ENCODE results near the gene RASAL1.

The RASAL1 gene

DNA sequence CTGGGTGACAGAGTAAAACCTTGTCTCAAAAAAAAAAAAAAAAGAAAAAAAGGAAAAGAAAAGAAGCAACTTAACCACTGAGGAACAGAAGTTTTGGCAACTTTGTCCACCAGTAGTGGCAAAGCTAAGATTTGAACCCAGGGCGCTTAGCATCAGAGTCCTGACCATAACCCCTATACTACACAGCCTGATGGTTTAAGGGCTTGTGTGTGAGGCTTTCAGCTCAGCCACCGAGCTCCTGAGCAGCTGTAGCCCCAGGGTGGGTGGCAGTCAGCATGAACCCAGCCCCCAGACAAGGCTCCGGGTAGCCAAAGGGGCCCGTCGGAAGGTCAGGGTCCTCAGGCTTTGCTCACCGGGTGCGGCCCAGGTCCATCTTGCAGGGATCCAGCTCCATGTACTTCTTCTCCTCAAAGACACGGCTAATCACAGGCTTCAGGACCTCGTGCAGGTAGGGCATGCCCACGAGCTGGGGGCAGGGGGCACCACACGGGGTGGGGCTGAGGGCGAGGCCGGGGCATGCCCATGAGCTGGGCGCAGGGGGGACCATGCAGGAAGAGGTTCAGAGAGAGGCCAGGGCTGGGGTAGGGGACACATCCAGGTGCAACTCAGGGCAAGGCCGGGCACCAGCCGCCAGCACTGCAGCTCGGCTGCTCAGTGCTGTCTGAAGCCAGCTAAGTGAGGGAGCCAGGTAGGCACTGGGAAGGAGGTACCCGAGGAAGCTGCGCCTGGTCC lies 20.9 kb downstream of the RASAL1 start:
- DNase-seq: peak in 1 of 3 experiments; percentile 39

DNA sequence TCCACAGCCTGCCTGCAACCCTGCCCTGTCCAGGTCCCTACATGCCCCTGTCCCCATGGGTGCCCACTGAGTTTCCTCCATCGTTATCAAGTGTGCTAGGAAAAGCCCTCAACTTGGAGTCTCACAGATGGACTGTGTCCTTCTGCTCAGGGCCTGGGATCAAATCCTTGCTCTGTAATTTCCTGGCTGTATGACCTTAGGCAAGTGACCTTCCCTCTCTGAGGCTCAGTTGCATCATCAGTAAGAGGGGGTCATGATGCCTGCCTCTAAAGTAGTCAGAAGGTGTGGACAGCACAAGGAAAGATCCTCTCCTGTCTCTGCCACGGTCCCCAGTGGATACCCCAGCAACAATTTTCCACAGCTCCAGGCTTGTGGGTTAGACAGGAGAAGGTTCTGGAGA lies 22.2 kb downstream of the RASAL1 start:
- no peak for DNase-seq

DNA sequence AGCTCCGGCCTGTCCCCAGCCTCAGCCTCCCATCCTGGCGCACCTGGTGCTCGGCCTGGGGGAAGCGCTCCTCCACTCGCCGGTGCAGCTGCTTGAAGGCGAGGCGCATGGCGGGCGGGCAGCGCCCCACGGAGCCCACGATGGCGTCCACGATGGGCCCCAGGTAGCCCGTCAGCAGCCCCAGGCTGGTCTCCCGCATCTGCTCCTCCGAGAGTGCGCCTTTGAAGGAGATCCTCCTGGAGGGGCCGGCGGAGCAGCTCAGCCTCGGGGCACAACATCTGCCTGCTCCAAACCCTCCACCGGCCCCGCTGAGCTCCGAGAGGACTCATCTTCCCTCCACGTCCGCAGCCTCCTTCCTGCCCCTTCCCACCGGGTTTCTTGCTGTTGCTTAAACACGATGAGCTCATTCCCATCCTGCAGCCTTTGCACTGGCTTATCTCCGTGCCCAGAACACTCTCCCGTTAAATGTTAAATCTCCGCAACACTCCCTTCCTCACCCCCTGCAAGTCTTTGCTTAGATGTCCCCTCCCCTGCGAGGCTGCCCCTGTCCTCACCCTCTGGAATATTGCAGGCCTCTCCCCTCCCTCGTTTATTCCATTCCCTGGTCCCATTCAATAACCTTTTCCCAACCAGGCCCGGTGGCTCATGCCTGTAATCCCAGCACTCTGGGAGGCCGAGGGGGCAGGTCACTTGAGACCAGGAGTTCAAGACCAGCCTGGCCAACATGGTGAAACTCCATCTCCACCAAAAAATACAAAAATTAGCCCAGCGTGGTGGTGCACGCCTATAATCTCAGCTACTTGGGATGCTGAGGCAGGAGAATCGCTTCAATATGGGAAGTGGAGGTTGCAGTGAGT lies 23.3 kb downstream of the RASAL1 start:
- DNase-seq: no peak

DNA sequence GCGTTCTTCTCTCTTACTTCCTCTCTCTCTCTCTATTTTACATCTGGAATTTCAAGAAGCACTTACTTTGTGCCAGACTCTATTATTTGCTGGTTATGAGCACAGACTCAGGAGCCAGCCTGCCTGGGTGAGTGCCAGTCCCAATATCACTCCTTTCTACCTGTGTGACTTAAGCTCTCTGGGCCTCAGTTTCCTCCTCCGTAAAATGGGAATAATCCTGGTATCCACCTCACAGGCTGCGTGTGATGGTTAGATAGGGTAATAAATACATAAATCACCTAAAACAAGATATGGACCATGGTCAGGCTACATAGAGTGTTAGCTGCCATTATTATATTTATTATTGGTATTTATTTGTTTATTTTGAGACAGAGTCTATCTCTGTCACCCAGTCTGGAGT lies 24.3 kb downstream of the RASAL1 start:
- no peak for DNase-seq

DNA sequence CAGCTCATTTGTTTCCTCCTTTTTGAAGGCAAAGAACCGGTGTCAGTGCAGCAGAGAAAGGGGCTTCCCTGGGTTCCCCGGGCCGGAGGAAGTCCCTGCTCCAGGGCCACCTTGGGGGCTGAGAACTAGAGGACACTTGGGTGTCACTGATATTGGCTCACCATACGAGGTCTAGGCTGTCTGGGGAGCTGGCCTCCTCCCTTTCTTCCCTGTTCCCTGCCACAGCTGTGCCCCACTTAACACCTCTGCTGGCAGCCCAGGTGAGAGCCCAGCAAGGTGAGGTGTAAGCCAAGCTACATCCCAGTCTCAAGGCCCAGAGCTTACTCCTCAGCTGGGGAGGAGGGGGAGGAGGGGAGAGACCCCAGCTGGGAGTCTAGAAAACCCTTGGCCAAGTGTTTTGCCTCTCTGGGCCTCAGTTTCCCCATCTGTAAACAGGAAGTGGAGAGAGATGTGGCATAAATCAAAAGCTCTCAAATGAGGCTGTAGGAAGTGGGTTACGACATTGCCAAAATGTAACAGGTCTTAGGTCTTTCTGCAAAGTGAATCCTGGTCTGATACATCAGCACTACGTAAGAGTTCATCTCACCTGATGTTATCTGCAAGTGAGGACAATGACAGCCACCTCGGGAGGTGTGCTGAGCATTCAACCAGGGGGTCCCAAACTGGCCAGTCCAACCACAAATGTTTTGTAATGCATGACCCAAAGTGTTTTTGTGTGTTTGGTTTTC lies 25.5 kb downstream of the RASAL1 start:
- no peak for DNase-seq

DNA sequence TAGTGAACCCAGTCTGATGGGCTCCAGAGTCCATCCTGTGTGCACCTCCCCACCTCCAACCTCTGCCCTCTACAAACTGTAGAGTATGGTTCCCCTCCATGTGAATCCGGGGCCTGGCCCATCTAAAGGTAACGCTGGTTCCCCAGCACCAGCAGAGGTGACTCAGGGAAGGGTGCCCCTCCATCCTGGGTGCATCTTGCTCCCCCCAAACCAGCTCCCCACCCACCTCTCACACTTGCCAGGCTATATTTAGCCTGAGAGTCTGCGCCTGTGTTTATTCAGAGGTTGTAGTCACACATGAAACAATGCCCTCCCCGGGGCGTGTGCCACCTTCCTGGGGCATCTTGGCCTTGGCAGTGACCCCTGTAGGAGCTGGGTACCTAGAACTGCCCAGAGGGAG lies 26.2 kb downstream of the RASAL1 start:
- DNase-seq: peak in 1 of 3 experiments; percentile 28

DNA sequence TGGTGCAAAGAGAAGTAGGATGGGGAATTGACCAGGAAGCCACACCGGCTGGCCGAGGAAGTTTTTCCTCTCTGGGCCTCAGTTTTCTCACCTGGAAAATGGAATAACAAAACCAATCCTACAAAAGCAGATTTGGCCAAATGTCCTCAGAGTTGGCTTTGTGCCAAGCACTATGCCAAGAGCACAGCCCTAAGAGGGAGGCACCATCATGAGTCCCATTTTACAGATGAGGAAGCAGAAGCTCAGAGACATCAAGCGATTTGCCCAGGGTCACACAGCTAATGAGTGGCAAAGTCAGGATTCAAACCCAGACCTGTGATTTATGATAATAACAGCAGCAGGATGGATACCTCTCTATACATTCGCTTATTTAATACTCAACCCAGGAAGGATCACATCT lies 27.3 kb downstream of the RASAL1 start:
- peak in 1 of 3 experiments; percentile 18 for DNase-seq

DNA sequence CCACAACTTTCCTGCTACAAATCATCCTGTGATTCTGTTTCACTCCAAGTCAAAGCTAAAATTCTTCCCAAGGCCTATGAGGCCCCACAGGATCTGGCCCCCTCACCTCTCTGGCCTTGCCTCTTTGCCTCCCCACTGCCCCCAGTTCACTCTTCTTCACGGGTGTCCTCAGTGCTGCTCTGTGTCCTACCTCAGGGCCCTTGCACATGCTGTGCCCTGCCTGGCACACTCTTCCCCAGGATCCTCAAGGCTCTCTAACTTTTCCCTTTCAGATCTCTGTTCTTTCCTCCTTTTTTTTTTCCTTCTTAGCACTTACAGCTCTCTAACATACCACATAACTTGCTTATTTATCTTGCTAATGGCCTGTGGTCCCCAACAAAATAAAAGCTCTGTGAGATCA lies 29.2 kb downstream of the RASAL1 start:
- DNase-seq: no peak

DNA sequence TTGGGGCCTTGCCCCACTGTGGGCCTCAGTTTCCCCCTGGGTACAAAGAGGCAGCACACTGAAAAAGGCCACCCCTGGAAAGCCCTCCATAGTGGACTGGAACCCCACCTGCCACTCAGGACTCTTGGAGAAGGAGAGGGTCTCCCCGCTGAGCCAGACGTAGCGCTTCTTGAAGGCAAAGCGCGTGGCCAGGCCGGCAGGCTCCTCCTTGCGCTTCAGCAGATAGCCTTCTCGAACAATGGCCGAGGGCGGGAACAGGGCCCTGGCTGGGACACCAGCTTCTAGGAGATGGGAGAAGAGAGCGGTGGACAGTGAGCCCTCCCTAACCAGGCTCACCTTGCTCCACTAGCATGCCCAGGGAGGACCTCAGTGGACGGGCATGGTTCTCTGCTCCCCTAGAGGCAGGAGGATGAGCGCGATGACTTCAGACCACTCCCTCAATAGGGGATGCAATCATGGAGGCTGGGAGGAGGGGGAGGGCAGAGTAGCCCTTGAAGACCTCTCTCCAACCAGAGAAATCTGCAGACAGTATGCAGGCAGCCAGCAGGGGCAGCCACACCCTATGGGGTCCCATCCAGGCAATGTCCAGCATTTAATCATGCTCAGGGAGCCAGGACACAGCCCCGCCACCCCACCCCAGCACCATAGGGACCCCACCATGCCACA lies 29.8 kb downstream of the RASAL1 start:
- no peak for DNase-seq

DNA sequence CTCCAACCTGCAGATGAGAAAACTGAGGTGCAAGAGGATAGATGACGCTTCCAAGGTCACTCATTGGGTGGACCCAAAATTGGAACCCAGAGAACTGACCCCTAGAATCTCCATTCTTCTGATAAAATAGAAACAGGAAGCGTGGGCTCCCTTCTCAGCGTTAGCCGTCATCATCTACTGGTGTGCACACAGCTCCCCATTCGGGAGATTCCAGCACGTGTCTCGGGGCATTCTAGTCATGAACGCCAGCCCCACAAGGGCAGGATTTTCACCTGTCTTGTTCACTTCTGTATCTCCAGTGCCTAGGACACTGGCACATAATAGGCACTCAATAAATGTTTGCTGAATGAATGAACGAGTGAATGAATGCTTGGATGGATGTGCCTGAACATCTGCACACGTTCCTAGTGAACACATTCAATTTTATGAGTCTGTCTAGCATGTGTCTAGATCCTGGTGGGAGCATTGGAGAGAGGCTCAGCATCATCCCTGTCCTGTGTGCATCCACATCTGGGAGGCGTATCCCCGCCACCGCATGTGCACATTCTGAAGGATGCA lies 30.5 kb downstream of the RASAL1 start:
- no peak for DNase-seq

DNA sequence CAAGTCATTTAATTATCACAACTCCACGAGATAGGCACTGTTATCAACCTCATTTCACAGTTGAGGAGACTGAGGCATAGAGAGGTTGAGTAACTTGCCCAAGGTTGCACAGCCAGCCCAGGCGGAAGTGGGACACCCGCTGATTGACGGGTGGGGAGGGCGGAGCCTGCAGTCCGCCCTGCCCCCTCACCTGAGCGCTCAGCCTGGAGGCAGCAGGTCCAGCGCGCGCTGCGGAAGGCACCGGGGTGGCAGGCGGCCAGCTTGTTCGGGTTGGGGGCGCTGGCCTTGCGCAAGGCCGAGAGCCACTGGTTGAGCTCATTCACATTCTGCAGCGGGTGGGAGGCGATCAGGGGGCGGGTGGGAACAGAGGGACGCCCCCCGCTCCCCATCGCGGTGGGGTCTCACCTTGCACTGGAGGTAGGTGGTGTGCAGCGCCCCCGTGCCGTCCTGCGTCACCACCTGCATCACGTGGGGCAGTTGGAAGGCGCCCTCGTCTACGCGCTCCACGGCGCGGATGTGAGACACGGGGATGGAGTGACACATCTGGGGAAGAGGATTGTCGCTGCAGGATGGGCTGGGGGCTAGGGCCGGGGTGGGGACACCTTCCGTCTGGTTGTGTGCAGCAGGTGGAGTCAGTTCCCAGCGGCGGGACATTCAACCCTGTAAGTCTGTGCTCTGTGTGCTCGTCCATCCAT lies 31.7 kb downstream of the RASAL1 start:
- no peak for DNase-seq

DNA sequence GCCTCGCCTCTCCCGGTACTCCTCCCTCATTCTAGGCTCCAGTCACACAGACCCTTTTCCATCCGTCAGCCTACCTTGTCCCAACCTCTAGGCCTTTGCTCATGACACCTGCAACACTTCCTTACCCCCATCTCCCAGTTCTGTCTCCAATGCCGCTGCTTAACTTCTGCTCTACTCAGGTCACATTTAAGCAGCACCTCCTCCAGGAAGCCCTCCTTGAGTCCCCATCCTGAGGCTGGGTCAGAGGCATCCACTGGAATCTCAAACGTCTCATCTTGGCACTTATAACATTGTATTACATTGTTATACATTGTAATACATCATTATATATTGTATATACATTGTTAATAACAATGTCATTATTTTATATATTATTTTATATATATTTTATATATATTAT lies 32.8 kb downstream of the RASAL1 start:
- DNase-seq: no peak

DNA sequence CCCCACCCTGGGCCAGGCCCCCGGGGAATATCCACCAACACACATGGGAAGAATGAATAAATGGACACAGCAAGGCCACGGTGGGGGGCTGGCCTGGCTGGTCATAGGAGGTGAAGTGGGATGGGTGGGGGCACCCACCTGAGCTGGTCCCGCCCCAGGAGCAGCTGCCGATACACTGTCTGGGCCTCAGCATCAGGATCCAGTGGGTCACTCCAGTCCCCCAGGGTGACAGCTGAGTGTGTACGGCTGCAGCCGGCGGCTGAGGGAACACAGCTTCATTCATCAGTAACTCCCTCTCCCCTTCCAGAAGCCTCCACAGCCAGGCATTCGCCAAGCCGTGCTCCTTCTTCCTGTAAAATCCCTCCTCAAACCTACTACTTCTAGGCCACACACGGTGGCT lies 33.8 kb downstream of the RASAL1 start:
- DNase-seq: no peak

DNA sequence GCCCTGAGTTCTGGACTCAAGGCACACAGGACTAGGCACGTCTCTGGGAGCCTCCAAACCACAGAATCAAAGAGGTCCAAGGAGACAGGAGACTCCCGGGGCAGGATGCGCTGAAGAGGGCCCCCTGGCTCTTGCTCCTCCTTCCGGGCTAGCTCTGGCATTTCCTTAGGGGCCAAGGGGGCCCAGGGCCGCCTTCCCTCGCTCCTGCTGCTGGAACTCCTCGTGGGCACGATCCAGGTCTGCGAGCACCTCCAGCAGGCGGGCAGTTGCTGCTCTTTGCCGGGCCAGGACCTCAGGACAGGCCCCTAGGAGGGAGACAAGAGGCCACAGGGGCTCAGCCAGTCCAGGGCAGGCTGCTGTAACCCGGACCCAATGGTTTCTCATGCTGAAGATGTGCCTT lies 35.8 kb downstream of the RASAL1 start:
- no peak for DNase-seq

DNA sequence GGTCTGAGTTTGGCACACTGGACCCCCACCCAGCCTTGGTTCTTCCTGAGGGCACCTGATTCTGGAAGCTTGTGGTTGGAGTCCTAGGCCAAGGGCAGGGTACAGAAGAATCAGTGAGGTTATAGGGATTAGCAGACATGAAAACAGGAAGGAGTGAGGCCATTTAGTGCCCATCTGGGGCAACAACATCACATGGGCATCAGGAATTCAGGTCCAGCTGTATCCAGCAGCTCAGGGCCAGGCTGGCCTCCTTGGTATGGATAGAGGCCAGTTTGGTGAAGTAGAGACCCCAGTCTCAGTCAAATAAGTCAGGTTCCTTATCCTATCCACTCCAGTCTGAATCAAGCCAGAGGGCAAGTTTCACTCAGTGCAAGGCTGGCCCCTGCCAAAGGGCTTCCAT lies 36.2 kb downstream of the RASAL1 start:
- no peak for DNase-seq

DNA sequence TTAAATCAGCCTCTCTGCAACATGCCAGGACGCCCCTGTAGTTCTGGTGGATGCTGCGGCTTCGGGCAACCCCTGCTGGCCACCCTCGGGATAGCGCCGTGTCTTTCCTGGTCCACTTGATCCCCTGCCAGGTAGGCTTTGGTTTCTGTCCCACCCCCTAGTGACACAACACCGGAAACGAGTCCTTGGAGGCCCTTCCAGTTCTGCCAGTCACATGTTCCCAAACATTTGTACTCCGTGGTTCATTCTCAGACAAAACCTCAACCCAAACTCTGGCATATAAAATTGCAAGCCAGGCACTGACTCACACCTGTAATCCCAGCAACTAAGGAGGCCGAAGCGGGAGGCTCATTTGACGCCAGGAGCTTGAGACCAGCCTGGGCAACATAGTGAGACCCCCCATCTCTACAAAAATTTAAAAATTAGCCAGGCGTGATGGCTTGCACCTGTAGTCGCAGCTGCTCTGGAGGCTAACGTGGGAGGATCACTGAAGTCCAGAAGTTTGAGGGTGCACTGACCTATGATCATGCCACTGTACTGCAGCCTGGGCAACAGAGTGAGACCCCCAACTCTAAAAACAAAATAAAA lies 37.0 kb downstream of the RASAL1 start:
- peak; percentile 72 to 92 (median 78) for DNase-seq

DNA sequence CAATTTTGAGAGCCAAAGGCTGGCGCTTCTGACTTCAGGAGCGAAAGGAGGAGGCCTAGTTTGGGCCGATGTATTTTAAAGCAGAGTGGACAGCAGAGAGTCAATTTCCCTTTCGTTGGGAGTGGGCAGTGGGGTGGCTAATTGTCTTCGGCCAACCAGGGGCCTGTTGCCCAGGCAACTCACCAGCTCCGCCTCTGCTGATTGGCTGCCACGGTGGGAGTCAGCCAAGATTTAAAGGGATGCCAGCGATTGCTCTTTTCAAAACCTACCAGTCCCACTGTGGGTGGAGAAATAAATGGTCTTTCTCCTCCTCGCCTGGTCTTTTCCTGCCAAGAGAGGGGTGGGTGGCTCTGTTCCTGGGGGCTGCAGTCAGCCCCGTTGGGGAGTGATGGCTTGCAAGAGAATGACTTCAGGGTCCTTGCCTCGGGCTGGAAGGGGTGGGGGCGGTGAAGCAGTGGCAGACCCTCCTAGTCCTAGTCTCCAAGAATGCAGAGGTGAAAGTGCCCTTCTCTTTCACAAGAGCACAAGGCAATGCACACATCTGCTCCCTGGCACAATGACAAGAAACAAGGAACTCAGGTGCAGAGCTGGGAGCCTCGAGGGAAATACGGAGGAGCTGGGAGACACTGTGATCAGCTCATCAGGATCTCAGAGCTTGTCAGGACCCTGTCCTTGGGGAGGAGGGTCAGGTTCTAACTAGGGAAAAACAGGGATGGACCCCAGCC lies 37.7 kb downstream of the RASAL1 start:
- peak in 2 of 3 experiments; percentile 31 to 56 for DNase-seq

DNA sequence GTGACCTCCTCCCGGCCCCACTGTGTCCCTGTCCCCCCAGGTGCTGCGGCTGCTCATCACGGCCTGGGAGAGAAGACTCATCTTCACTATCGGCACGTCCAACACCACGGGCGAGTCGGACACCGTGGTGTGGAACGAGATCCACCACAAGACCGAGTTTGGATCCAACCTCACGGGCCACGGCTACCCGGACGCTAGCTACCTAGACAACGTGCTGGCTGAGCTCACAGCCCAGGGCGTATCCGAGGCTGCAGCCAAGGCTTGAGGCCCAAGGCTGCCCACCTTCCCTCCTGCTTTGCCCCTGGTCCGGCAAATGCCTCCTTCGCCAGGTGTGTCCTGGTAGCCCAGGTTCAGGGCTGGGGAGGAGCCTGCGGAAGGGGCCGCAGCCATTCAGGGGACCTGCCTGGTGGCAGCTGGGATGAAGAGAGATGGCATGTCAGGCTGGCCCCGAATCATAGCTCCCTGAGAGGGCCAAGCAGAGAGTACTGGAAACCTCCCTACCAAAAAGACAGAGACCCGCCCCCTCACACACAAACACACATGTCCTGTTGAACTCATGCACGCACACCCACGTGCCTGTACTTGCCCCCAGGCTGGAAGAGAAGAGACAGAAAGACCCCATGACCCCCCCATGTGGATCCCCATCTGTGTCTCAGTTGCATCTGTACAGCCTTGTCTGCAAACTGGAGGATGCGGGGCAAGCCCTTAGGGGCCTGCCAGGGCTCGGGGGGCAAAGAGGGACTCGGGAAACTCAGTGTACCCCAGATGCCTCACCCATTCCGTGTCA lies 38.7 kb downstream of the RASAL1 start:
- no peak for DNase-seq

DNA sequence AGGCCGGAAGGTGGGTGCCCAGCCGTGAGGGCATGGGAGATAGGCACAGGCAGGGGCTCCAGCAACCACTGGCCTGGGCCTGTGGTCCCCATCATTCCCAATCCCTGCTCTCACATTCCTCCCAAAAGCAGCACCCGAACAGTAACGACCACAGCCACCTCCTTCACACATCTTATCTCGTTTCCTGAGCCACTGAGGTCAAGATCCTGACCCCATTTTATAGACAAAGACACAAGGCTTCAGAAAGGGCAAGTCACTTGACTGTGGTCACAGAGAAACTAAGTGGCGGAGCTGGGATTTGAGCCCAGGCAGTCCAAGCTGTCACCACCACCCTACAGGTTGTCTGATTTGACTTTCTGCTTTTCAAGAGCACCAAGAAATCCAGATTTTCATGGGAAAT lies 40.2 kb downstream of the RASAL1 start:
- no peak for DNase-seq

DNA sequence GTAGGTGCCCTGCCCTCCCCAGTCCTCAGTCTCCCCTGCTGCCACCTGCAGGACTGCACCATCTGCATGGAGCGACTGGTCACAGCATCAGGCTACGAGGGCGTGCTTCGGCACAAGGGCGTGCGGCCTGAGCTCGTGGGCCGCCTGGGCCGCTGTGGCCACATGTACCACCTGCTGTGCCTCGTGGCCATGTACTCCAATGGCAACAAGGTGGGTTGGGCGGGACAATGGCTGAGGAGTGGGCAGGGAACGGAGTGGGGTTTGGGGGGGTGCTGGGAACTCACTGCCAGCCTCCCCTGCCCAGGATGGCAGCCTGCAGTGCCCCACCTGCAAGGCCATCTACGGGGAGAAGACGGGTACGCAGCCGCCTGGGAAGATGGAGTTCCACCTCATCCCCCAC lies 40.8 kb downstream of the RASAL1 start:
- DNase-seq: no peak
